Superior temporal gyrus (tissue), 1 donor: ENCODE data around the gene TMIGD2.

Source experiments
- DNase-seq: peaks from one replicate; pipeline ENCODE4 v3.0.0-alpha.2; 2016; ENCODE audit errors: extremely low spot score

Gene TMIGD2

DNA sequence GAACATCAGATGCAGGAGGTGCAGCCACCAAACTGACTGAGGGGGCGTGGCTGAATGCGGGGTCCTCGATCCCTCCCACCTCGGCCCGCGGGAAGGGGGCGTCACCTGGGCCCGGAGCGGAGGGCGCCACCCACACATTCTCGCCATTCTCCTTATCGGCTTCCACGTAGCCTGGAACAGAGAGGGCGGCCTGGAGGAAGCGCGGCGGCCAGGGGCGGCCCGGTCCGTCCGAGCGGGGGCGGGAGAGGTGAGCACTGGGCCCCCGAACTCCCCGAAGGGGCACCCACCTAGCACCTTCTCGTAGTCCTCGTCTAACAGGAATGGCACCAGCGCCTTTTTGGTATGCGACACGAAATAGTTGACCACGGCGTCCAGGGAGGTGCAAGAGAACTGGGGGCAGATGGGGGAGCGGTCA lies 24.7 kb upstream of the TMIGD2 start:
- DNase-seq: no peak

DNA sequence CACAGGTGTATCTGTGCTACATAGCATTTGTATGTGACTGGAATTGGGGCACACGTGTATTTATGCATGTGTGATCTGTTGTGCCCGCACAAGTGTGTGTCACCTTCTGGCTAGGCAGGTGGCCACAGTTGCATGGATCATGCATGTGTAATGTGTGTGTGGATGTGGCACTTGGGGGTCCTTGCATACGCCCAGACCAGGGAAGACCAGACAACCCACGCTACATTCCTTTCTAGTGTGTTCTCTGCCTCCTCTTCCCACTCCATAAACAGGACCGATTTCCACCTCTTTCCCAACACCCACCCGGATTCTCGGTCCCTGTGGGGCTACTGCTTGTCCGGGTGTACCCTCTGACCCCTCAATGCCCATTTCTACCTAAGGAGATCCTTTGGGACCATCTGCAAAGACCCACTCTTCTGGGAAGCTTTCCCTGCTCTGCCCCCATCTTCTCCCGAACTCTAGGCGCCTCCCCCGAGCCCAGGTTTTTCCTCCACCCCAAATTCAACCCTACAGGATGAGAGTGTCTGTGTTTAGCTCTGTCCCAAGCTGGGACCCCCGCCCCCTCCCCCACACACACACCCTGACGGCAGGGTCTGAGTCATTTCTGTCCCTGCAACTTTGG lies 24.1 kb upstream of the TMIGD2 start:
- DNase-seq: no peak

DNA sequence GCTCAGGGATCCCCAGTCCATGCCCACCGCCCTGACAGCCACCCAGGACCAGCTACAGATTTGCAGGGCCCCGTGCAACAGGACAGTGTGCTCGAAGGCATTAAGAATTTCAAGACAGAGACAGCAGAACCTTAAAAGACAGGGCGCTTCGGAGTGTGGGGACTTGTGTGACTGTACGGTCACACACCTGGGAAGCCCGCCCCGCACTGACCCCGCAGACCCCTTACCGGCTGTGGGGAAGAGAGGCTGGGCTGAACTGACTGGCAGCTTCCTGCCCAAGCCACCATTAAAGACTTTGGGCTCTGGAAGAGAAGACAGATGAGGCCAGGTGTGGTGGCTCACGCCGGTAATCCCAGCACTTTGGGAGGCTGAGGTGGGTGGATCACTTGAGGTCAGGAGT lies 22.0 kb upstream of the TMIGD2 start:
- no peak for DNase-seq

DNA sequence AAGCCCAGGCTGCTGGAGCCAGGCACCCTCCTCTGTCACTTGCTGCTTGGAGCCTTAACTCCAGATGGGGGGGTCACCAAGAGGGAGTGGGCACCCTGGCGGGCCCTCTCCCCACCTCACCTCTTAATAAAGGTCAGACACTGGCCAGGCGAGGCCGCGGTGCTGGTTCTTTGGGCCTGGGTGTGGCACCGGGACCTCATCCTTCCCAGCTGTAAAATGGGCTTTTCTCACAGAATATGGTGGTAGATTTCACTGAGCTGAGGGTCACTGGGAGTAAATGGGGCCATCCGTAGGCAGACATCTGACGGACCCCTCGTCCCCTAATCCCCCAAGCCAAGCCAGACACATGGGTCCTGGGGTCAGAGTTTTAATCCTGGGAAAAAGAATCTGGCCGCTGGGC lies 21.5 kb upstream of the TMIGD2 start:
- no peak for DNase-seq

DNA sequence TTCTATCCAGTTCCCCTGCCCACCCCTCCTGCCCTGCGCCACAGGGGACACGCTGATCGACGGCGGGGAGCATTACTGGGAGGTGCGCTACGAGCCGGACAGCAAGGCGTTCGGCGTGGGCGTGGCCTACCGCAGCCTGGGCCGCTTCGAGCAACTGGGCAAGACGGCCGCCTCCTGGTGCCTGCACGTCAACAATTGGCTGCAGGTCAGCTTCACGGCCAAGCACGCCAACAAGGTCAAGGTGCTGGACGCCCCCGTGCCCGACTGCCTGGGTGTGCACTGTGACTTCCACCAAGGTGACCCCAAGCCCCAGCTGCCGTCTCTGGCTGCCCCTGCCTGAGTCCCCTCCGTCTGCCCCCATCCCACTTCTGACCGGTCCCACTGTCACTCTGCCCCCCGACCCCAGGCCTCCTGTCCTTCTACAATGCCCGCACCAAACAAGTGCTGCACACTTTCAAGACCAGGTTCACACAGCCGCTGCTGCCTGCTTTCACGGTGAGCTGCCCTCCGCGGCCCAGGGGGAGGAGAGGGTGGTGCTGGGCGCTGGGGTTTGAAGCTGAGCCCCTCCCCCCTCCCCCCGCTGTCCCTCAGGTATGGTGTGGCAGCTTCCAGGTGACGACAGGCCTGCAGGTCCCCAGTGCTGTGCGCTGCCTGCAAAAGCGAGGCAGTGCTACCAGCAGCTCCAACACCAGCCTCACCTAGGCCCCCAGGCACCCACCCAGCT lies 20.9 kb upstream of the TMIGD2 start:
- DNase-seq: no peak

DNA sequence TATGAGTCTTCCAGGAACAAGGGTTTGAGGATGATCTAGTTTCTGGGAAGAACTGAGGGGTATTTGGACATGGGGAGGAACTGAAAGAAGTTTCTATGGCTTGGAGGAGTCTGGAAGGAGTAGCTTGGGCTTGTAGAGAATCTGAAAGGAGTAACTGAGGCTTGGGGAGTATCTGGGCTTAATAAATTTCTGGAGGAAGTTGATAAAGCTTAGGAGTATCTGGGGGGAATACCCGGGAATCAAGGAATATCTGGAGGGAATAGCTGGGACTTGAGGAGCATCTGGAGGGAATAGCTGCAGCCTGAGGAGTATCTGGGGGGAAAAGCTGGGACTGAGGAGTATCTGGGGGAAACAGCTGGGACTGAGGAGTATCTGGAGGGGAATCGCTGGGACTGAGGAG lies 18.2 kb upstream of the TMIGD2 start:
- DNase-seq: no peak

DNA sequence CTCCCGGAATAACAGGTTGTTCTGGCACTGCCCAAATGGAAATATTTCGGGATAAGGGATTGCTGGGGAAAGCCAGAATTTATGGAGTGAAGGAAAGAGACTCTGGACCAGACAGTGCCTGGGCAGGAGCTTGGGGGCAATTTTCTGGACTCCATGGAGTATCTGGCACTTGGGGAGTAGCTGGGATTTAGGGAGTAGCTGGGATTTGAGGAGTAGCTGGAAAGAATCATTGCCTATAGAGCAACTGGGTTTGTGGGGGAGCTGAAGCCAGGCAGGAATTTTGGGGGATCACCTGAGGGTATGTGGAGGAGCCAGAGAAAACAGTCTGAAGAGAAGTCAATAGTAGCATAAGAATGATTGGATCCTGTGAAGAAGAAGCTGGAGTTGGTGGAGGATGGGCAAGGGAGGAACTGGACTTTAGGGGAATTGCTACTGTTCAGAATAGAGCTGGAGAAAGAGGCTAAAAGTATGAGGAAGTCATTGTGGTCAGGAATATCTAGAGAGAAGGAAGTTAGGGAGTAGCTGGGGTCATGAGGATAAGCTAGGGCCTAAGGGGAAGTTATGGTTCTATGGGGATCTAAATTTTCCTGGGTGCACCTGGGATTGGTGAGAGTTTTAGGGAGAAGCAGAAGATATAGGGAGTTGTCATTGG lies 17.0 kb upstream of the TMIGD2 start:
- DNase-seq: no peak

DNA sequence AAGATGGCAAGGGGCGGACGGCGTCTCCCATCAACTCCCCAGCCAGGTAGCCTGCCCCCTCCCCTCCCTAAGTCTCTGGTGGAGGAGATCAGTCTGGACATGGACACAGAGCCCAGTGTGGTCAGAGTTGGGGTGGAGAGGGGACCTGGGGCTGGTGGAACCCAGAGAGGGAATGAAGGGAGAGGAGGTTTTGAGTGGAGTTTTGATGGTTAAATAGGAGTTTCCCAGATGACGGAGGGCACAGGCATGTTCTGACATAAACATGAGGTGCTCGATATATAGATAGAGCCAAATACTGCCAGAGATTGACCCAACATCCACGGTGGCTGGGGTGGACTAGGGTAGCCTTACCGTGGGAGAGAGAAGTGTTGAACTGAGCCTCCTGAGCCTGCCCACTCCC lies 16.3 kb upstream of the TMIGD2 start:
- no peak for DNase-seq

DNA sequence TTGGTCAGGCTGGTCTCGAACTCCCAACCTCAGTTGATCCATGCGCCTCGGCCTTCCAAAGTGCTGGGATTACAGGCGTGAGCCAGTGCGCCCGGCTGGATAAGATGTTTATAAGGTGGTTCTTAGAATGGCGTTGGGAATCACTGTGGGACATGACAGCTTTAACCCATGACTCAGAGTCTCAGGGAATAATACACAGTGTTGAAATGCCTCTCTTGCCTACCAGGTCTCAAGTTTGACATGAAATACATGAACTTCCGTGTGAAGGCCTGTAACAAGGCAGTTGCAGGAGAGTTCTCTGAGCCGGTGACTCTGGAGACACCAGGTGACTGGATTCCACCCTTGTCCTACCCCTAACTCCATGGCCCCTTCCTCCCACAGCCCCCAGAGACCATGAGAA lies 14.8 kb upstream of the TMIGD2 start:
- no peak for DNase-seq

DNA sequence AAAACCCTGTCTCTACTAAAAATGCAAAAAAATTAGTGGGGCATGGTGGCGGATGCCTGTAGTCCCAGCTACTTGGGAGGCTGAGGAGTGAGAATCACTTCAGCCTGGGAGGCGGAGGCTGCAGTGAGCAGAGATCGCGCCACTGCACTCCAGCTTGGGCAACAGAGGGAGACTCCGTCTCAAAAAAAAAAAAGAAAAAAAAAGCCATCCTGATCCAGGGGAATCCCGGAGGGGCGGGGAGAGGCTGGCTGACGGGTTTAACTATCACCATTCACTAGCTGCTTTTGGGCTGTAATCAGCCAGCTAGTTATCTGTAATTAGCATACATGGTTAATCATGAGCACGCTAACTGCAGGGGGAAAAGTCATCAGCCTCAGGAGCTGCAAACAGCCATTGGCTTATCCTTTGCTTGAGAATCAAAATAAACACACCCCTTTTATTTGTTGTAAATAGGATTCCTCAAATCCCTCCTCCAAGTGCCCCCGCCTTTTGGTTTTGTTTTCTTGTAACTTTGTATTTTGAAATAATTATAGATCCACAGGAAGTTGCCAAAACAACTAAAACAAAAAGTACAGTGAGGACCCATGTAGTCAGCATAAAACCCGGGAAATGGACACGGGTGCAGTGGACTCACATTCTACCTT lies 11.8 kb upstream of the TMIGD2 start:
- DNase-seq: no peak

DNA sequence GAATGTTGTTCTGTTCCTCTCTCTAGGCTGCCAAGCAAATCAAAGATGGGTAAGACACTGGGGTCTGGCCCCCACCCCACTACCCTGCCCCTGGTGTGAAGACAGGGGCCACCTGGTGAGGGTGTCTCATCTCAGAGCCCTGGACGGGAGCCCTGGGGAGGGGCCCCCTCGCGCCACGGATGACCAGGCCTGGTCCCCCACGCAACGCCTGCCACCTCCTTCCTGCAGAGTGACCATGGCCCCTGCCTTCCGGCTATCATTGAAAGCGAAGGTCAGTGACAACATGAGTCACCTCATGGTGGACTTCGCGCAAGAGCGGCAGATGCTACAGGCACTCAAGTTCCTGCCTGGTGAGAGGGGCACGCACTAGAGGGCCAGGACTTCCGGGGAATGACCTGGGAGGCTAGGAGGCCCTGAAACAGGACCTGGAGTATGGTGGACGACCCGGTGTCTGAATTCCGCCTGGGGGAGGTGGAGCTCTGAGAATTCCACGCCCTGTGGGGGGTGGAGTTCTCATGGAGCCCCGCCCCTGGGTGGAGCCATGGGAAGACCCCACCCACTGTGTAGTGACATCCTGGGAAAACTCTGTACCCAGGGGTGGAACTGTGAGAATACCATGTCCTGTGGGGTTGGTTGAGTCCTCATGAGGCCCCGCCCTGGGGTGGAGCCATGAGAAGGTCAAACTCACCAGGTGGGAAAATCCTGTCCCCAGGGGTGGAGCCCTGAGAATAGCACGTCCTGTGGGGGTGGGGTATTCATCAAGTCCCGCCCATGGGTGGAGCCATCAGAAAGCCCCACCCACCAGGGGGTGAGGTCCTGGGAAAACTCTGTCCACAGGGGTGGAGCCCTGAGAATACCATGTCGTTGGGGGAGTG lies 8.3 kb upstream of the TMIGD2 start:
- no peak for DNase-seq

DNA sequence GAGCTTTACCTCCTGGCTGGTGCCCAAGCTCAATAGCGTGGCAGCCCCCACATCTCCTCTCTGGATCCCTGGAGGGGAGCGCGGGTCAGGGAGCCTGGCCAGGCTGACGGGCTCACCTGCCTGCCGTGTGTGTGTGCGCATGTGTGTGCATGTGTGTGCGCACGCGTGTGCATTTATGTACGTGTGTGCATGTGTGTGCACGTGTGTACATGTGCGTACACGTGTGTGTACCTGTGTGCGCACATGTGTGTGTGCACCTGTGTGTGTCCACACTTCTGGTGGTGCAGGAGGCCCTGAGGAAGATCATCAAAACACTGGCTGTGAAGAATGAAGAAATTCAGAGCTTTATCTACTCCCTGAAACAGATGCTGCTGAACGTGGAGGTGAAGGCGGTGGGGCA lies 3.5 kb upstream of the TMIGD2 start:
- DNase-seq: no peak

DNA sequence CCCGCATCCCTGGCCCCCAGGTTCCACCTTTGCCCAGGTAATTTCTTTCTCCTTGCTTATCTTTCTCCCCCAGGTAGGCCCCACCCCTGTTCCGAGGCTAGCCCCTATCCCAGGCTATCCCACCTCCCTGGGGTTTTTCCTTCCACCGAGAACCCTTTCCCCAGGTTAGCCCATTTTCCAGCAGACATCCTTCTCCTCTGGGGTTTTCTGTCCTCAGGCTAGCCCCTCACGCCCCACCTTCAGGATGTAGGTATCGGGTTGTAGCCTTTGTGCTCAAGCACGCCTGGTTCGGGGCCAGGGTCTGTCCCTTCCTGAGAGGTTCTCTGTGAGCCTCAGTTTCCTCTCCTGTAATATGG lies 3.0 kb upstream of the TMIGD2 start:
- DNase-seq: no peak

DNA sequence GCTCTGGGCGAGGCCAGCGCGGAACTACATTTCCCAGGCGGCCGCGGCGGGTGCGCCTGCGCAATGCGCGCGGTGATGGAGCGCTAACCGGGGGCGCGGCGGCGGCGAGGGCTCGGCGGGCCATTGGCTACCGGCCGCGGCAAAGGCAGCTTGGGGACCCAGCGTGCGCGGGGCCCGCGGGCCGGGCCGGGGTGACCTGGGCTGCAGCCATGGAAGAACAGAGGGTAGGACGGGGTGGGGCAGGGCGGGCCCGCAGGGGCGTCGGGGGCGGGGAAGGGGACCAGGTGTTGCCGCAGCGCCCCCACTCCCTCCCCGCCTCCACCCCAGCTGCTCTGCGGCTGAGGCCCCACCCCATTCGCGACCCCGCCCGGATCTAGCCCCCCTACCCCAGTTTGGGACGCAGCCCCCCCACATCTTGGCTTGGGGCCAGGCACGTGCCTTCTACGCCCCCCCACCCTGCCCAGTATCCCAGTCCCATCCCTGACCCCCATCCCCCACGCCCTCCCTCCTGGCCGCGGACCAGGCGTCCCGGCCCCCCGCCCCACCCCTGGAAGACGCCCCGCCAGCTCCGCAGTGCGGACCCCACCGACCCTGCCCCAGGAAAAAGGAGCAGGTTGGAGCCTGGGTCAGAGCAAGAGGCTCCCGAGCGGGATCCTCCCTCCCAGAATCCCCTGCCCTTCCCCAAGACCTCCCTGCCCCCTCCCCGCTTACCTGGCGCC lies 2.5 kb upstream of the TMIGD2 start, which contains the start of gene FSD1:
FSD1 (plus strand) TSS at position 61 of the 719 bp plus-strand sequence; CDS start at position 210, 149 bp downstream.
- peak; percentile 45 for DNase-seq

DNA sequence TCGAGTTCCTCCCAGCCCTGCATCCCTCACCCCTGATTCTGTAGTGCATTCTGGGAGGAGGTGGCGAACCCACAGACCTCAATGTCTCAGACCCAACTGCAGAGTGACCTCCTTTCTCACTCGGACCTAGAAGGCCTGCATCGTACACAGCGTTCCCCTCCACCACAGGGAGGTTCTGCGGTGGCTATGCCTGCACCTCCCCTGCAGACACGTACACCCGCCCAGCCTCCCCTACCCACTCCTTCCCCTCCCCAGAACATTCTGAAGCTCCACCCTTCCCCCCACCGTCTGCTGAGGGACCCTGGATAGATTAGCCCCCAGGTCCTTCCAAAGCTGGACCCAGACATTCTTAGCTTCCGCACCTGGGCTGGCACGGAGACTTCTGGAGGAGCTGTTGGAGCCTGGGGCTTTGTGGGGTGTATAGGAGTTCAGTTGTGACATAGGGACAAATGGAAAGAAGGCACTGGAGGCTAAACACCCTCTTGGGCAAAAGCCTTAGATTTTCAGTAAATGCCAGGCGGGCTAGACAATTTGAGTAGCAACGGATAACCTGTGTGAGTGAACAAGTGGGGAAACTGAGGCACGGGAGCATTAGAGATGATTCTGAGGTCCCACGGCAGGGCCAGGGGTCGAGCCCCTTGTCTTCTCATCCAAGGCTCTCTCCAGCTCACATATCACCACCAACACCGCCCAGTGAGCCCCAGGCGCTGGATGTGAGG lies 1.8 kb upstream of the TMIGD2 start:
- no peak for DNase-seq

DNA sequence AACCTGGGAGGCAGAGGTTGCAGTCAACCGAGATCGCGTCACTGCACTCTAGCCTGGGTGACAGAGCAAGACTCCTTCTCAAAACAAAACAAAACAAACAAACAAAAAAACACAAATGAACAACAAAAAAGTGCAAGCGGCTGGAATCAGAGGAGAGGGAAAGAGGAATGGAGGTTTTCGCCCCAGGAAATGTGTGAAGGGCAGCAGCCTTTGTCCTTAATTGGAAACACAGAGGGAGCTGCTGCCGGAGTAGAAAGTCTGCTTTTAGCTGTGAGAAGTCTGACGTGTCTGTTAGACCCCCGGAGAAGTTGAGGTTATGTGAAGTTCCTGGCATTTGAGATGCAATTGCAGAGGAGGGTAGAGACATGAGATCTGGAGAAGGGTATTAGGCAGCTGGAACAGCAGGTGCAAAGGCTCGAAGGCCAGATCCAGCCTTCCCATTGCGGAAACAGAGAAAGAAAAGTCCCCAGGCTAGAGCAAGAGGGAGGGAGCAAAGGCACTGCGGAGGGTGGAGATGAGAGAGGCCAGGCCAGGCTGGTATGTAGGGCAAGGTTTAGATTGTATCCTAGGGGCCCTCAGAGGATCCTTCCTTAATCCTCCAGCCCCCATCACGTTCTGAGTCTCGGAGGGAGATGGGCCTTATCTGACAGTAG lies 473 bp downstream of the TMIGD2 start:
- DNase-seq: no peak

DNA sequence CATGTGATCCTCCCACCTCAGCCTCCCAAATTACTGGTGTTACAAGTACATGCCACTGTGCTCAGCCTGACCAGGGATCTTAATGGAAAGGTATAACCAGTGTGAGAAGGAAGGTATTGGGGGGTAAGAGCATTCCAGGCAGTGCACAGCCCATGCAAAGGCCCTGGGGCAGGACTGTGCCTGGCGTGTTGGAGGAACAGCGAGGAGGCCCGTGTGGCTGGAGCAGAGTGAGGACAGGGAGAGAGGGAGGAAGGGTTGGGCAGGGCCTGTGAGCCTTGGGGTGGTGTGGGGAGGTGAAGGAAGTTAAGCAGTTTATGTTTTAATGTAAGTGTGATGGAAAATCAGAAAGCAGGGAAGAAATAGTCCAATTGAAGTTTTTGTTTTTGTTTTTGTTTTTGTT lies 1.6 kb downstream of the TMIGD2 start:
- no peak for DNase-seq

DNA sequence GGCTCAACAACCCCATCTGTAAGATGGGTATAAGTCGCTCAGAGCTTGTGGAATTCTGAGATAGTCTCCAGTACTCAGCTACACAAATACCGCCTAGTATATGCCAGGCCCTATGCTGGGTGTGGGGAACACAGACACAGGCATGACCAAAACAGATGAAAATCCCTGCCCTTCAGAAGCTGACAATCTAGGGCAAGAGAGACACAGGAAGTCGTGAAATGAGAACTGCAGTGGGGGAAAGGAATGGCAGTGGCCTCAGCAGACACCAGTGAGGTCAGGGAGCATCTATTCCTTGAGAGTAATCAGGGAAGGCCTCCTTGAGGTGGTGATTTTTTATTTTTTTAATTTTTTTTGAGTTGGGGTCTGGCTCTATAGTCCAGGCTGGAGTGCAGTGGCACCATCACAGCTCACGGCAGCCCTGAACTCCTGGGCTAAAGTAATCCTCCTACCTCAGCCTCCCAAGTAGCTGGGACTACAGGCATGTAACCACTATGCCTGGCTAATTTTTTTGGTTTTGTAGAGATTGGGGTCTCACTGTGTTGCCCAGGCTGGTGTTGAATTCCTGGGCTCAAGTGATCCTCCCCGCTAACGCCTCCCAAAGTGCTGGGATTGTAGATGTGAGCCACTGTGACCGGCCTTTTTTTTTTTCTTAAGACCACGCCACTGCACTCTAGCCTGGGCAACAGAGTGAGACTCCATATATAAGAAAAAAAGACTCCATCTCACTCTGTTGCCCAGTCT lies 3.2 kb downstream of the TMIGD2 start:
- DNase-seq: no peak
